Neural cell (in vitro differentiated cells): ENCODE results near the gene POLRMT. TPM values are rescaled to one million over a fixed set of nuclear protein-coding genes. Genes with fewer than 3 reads are reported as not detected.

Experiments
- H2AFZ ChIP-seq: fragments of 200-600, 300-800 bp; sonication (generic), shearing (Covaris generic); 2 replicates; pipeline ENCODE4 v1.6.0; 2014; ENCODE audit warnings: low read depth, mild to moderate bottlenecking, antibody characterized with exemption, low read length, moderate library complexity
- H3F3A ChIP-seq: fragments of 200-600 bp; shearing (Covaris generic); 2 replicates; pipeline ENCODE4 v1.6.1; 2016; ENCODE audit warnings: mild to moderate bottlenecking, moderate library complexity, mixed read lengths, antibody characterized with exemption, low read length; ENCODE audit not compliant: insufficient read depth, poor library complexity, severe bottlenecking
- H3K27ac ChIP-seq: fragments of 200-600, 300-800 bp; sonication (generic), shearing (Covaris generic); 2 replicates; pipeline ENCODE4 v1.5.1; 2014; ENCODE audit warnings: mild to moderate bottlenecking, low read length, moderate library complexity
- H3K27me3 ChIP-seq: fragments of 300-800, 200-600 bp; sonication (generic), shearing (Covaris generic); 2 replicates; pipeline ENCODE4 v1.6.0; 2014; ENCODE audit warnings: mild to moderate bottlenecking, low read depth, low read length, moderate library complexity; ENCODE audit not compliant: insufficient read depth
- H3K36me3 ChIP-seq: fragments of 300-800, 200-600 bp; sonication (generic), shearing (Covaris generic); 2 replicates; pipeline ENCODE4 v1.5.1; 2014; ENCODE audit warnings: mild to moderate bottlenecking, antibody characterized with exemption, low read length, moderate library complexity; ENCODE audit not compliant: insufficient read depth
- H3K4me2 ChIP-seq: fragments of 300-800, 200-600 bp; sonication (generic), shearing (Covaris generic); 2 replicates; pipeline ENCODE4 v1.6.0; 2014; ENCODE audit warnings: mild to moderate bottlenecking, low read length
- H3K4me3 ChIP-seq: fragments of 300-800, 200-600 bp; sonication (generic), shearing (Covaris generic); 2 replicates; pipeline ENCODE4 v1.5.1; 2014; ENCODE audit warnings: mild to moderate bottlenecking, low read length, moderate library complexity
- H3K79me2 ChIP-seq: fragments of 200-600 bp; shearing (Covaris generic); replicated peaks from 2 replicates; pipeline ENCODE4 v1.6.0; 2014; ENCODE audit warnings: mild to moderate bottlenecking, low read length, moderate library complexity; ENCODE audit not compliant: insufficient read depth
- H3K9ac ChIP-seq: fragments of 300-800, 200-600 bp; sonication (generic), shearing (Covaris generic); 2 replicates; pipeline ENCODE4 v1.6.1; 2016; ENCODE audit warnings: mild to moderate bottlenecking, low read length, mixed read lengths
- H3K9me2 ChIP-seq: fragments of 200-600 bp; shearing (Covaris generic); 2 replicates; pipeline ENCODE4 v1.6.1; 2016; ENCODE audit warnings: mild to moderate bottlenecking, low read length, mixed read lengths; ENCODE audit not compliant: insufficient read depth
- H3K9me3 ChIP-seq: fragments of 200-600, 300-800 bp; sonication (generic), shearing (Covaris generic); 2 replicates; pipeline ENCODE4 v1.6.1; 2016; ENCODE audit warnings: mild to moderate bottlenecking, mixed run types, low read length, moderate library complexity, mixed read lengths
- H4K20me1 ChIP-seq: fragments of 200-600 bp; shearing (Covaris generic); 2 replicates; pipeline ENCODE4 v1.6.1; 2016; ENCODE audit warnings: mild to moderate bottlenecking, mixed run types; ENCODE audit not compliant: insufficient read depth
- CTCF ChIP-seq: fragments of 450-650 bp; IDR thresholded peaks from 2 replicates; pipeline ENCODE4 v1.5.1; 2014; ENCODE audit warnings: antibody characterized with exemption, mild to moderate bottlenecking, moderate library complexity; ENCODE audit not compliant: poor library complexity, severe bottlenecking
- EP300 ChIP-seq: fragments of 450-650 bp; conservative IDR thresholded peaks from 2 replicates; pipeline ENCODE4 v1.6.1; 2014; ENCODE audit warnings: antibody characterized with exemption, mild to moderate bottlenecking, moderate library complexity; ENCODE audit not compliant: poor library complexity, severe bottlenecking
- EZH2 ChIP-seq: fragments of 200-600, 300-800 bp; shearing (Covaris generic), sonication (generic); IDR thresholded peaks from 2 replicates; pipeline ENCODE4 v1.6.1; 2014; ENCODE audit warnings: antibody characterized with exemption, low read length, borderline replicate concordance, mild to moderate bottlenecking; ENCODE audit not compliant: insufficient read depth, poor library complexity, severe bottlenecking
- MXI1 ChIP-seq: fragments of 450-650 bp; conservative IDR thresholded peaks from 2 replicates; pipeline ENCODE4 v1.6.1; 2014; ENCODE audit warnings: antibody characterized with exemption, mild to moderate bottlenecking; ENCODE audit not compliant: poor library complexity, severe bottlenecking
- POLR2AphosphoS5 ChIP-seq: IDR thresholded peaks from 2 replicates; pipeline ENCODE4 v1.6.1; 2012
- RAD21 ChIP-seq: fragments of 450-650 bp; conservative IDR thresholded peaks from 2 replicates; pipeline ENCODE4 v1.6.1; 2014; ENCODE audit warnings: antibody characterized with exemption, mild to moderate bottlenecking, moderate library complexity
- SMC3 ChIP-seq: fragments of 450-650 bp; conservative IDR thresholded peaks from 2 replicates; pipeline ENCODE4 v1.6.1; 2014; ENCODE audit warnings: antibody characterized with exemption, mild to moderate bottlenecking, moderate library complexity; ENCODE audit not compliant: poor library complexity
- TAF1 ChIP-seq: IDR thresholded peaks from 2 replicates; pipeline ENCODE4 v1.6.1; 2012; ENCODE audit warnings: low read depth
- polyA plus RNA-seq: library from polyadenylated mRNA; depleted of rRNA; stranded (reverse); fragments of >200 nt; gene quantifications from 2 replicates; pipeline ENCODE4 v1.2.3, GENCODE V29; 2014
- TF ChIP-seq, protein P1 (sequence below): IDR thresholded peaks from 2 replicates; pipeline ENCODE4 v1.6.1; 2012; ENCODE audit warnings: borderline replicate concordance

The POLRMT gene
- polyA plus RNA-seq, 1 donor from 2014 or later: 28.3 TPM

DNA sequence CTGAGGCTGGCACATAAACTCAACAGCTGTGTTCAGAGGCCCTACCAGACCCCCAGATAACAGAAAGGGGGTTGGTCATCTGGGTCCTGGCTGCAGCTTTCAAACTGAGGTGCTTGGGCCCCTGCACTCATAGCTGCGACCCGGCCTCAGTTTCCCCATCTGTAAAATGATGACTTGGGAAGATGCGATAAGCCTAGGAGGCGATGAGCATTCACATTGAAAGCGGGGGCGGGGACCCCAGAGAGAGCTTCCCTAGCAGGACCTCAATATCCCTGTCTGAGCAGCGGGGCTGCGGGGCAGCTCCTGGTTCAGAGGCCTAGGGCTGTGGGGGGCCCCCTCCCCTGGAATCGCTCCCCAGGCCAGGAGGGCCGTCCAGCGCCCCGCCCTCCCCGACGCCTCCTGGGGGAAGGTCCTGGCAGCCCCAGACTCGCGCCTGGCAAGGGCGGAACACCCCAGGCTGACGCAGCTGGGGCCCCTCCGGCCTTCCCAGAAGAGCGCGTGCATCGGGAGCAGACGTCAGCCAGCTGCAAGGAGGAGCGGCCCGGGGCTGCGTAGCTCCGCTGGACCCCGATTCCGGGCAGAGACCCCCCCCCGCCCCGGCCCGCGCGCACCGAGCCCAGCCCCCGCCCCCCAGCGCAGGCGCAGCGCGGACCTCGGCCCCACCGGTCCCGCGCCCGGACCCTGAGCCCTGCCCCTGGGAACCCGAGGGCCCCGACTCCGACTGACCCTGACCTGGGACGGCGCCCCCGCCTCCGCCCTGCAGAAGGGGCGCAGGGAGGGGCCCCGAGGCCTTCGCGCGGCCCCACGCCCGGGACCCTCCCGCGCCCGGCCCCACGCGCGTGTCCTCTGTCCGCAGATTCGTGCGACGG, 46.3 kb upstream of the POLRMT start:
- Histone ChIP-seq H3K4me2 (peak overlapping the region; percentile 62), H3K9ac (peak overlapping the region; percentile 88), H3K9me3 (no peaks in the 10 kb centered on the region), H3K9me2 (no peaks in the 10 kb centered on the region), H3K27me3 (peaks cover 3% of the 10 kb centered on the region), H3K27ac (peak overlapping the region; percentile 62), H4K20me1 (no peaks in the 10 kb centered on the region), H2AFZ (no peak overlapping the region), H3F3A (no peaks in the 10 kb centered on the region), H3K79me2 (no peaks in the 10 kb centered on the region), H3K4me3 (peak overlapping the region; percentile 85), H3K36me3 (no peaks in the 10 kb centered on the region)
- TF ChIP-seq EP300 (peak; percentile 63), TAF1 (no peak), POLR2AphosphoS5 (no peak), SMC3 (no peak), MXI1 (peak; percentile 87), RAD21 (no peak), EZH2 (no peak), CTCF (no peak)
- TF ChIP-seq, protein P1, sequence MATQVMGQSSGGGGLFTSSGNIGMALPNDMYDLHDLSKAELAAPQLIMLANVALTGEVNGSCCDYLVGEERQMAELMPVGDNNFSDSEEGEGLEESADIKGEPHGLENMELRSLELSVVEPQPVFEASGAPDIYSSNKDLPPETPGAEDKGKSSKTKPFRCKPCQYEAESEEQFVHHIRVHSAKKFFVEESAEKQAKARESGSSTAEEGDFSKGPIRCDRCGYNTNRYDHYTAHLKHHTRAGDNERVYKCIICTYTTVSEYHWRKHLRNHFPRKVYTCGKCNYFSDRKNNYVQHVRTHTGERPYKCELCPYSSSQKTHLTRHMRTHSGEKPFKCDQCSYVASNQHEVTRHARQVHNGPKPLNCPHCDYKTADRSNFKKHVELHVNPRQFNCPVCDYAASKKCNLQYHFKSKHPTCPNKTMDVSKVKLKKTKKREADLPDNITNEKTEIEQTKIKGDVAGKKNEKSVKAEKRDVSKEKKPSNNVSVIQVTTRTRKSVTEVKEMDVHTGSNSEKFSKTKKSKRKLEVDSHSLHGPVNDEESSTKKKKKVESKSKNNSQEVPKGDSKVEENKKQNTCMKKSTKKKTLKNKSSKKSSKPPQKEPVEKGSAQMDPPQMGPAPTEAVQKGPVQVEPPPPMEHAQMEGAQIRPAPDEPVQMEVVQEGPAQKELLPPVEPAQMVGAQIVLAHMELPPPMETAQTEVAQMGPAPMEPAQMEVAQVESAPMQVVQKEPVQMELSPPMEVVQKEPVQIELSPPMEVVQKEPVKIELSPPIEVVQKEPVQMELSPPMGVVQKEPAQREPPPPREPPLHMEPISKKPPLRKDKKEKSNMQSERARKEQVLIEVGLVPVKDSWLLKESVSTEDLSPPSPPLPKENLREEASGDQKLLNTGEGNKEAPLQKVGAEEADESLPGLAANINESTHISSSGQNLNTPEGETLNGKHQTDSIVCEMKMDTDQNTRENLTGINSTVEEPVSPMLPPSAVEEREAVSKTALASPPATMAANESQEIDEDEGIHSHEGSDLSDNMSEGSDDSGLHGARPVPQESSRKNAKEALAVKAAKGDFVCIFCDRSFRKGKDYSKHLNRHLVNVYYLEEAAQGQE: peak; percentile 39

DNA sequence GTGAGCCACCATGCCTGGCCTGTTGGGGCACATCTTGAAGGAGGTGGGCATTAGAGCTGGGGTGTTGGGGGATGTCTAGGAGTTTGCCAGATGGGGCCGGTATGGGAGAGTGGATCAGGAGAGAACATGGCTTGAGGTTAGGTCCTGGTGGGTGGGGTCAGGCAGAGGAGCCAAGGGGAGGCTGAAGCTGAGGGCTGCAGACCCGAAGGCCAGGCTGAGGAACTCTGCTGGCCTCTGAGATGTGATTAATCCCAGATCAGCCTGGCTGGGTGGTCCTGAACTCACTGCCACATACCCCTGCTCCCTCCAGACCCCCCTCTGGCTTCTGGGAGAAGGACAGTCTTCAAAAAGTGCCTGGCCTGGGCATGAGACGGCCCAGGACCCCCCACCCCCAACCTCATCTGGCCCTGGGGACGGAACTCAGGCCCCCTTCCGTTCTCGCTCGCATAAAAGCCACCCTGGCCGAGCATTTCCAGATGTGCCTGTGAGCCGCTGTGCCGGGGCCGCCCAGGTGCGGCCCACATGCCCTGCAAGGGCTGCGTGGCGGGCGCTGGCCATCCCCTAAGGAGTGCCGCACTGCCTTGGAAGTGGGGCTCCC, 45.6 kb upstream of the POLRMT start:
- Histone ChIP-seq H3F3A (no peaks in the 10 kb centered on the region), H3K36me3 (no peaks in the 10 kb centered on the region), H3K9ac (peak overlapping the region; percentile 88), H3K9me2 (no peaks in the 10 kb centered on the region), H3K27me3 (peaks cover 3% of the 10 kb centered on the region), H2AFZ (no peak overlapping the region), H3K4me3 (peak overlapping the region; percentile 85), H4K20me1 (no peaks in the 10 kb centered on the region), H3K9me3 (no peaks in the 10 kb centered on the region), H3K79me2 (no peaks in the 10 kb centered on the region), H3K27ac (peak overlapping the region; percentile 62), H3K4me2 (peak overlapping the region; percentile 62)
- no peak for TF ChIP-seq CTCF
- TF ChIP-seq, protein P1: no peak
